ENCODE results near the gene GRAMD1A.

DNA sequence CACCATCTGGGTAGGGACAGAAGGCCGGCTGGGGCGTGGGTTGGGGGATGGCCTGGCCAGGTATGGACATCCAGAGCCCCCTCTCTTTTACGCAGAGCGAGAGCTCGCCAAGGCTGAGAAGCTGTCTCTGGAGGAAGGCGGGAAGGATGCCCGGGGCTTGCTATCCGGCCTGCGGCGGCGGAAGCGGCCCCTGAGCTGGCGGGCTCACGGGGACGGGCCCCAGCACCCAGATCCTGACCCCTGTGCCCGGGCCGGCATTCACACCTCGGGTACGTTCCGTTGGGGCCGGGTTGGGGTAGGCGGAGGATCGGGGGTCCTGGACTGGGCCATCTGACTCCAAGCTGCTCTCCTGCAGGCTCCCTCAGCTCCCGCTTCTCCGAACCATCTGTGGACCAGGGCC is 21.5 kb downstream of the GRAMD1A start:
- TF ChIP-seq, protein P1, sequence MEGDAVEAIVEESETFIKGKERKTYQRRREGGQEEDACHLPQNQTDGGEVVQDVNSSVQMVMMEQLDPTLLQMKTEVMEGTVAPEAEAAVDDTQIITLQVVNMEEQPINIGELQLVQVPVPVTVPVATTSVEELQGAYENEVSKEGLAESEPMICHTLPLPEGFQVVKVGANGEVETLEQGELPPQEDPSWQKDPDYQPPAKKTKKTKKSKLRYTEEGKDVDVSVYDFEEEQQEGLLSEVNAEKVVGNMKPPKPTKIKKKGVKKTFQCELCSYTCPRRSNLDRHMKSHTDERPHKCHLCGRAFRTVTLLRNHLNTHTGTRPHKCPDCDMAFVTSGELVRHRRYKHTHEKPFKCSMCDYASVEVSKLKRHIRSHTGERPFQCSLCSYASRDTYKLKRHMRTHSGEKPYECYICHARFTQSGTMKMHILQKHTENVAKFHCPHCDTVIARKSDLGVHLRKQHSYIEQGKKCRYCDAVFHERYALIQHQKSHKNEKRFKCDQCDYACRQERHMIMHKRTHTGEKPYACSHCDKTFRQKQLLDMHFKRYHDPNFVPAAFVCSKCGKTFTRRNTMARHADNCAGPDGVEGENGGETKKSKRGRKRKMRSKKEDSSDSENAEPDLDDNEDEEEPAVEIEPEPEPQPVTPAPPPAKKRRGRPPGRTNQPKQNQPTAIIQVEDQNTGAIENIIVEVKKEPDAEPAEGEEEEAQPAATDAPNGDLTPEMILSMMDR (conservative IDR thresholded peaks at IDR 0.05; ENCODE audit: low read depth, low read length), result no peak
- no peak for TF ChIP-seq EZH2 (IDR thresholded peaks at IDR 0.05; ENCODE audit: low read length, unreplicated experiment)
